ENCODE measurements around the gene IFIT3. TPM values are rescaled to one million over a fixed set of nuclear protein-coding genes. Genes with fewer than 3 reads are reported as not detected.

Gene IFIT3
- total and polyA plus RNA-seq, 9 of the 15 experiments (the other 6 are each of a cell fraction or from before 2014, with no cell fraction given) = 0.23 to 2.2 (median 0.77) TPM

- WGBS (ENCODE audit: insufficient coverage, low coverage, missing lambda C conversion rate) = 0% methylated on average over 2 of the region's 2 CpGs
Observed at GRCh38 chr10:89357975-89358374, 30.2 kb downstream of the IFIT3 start.

More at GRCh38 chr10:89357975-89358374, 30.2 kb downstream of the IFIT3 start:
- Histone ChIP-seq H4K20me1 (replicated peaks; ENCODE audit: control insufficient read depth, insufficient read depth, low read length) (no peaks in the 10 kb centered on the region), H2AFZ (ENCODE audit: low read depth, low read length) (no peak overlapping the region), H3K27me3 (ENCODE audit: control insufficient read depth in 2 of 2, insufficient read depth in 2 of 2, low read length in 2 of 2) (no peaks in the 10 kb centered on the region), H3K4me2 (ENCODE audit: insufficient read depth, low read length) (no peak overlapping the region), H3K9ac (ENCODE audit: insufficient read depth in 1 of 2, low read depth in 2 of 2, low read length in 2 of 2) (no peak overlapping the region), H3K79me2 (ENCODE audit: control insufficient read depth, insufficient read depth, low read length) (no peaks in the 10 kb centered on the region), H3K9me1 (ENCODE audit: control insufficient read depth, insufficient read depth, low read length) (no peaks in the 10 kb centered on the region), H3K4me3 (no peak overlapping the region), H3K9me3 (replicated peaks; ENCODE audit: control insufficient read depth, insufficient read depth, low read depth, low read length) (no peaks in the 10 kb centered on the region; the same call in 1 of the 2 replicates), H3K27ac (ENCODE audit: extremely low read depth, low read depth, low read length) (no peak overlapping the region), H3K36me3 (ENCODE audit: control insufficient read depth, insufficient read depth, low read length) (no peaks in the 10 kb centered on the region), H3K4me1 (replicated peaks in 1 of 2; ENCODE audit: control insufficient read depth in 2 of 2, insufficient read depth in 2 of 2, low read length in 2 of 2) (peaks cover 0 to 15% of the 10 kb centered on the region in 2 experiments; a peak in 3 of 5 replicates)
- CTCF ChIA-PET (ENCODE audit: low intra/inter-chr PET ratio) = no interaction called here
- in situ Hi-C loops (cut with MboI) = no loop called here
- intact Hi-C loops (cut with micrococcal nuclease) = no loop called here
- BruUV-seq (replicated peaks) = no TSS peak
- POLR2A ChIA-PET = no interaction called here
- no peak for DNase-seq (ENCODE audit: extremely low read depth in 1 of 4, low spot score in 3 of 4)
- TF ChIP-seq COPS2 (conservative IDR thresholded peaks at IDR 0.05) = no peak
- TF ChIP-seq SMARCE1 (IDR thresholded peaks at IDR 0.05) = no peak
- no peak for TF ChIP-seq RBM15 (IDR thresholded peaks at IDR 0.05; ENCODE audit: insufficient read depth, low read length)
- no peak for TF ChIP-seq ZNF830 (CRISPR knock-in tag; IDR thresholded peaks at IDR 0.05)
- TF ChIP-seq ZBTB17 (CRISPR knock-in tag; IDR thresholded peaks at IDR 0.05) = no peak
- no peak for TF ChIP-seq SMC3 (conservative IDR thresholded peaks at IDR 0.05; ENCODE audit: insufficient read depth, low read depth, low read length)
- TF ChIP-seq, protein P1, sequence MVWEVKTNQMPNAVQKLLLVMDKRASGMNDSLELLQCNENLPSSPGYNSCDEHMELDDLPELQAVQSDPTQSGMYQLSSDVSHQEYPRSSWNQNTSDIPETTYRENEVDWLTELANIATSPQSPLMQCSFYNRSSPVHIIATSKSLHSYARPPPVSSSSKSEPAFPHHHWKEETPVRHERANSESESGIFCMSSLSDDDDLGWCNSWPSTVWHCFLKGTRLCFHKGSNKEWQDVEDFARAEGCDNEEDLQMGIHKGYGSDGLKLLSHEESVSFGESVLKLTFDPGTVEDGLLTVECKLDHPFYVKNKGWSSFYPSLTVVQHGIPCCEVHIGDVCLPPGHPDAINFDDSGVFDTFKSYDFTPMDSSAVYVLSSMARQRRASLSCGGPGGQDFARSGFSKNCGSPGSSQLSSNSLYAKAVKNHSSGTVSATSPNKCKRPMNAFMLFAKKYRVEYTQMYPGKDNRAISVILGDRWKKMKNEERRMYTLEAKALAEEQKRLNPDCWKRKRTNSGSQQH (CRISPR knock-in tag; IDR thresholded peaks at IDR 0.05) = no peak
- no peak for TF ChIP-seq MCM7 (IDR thresholded peaks at IDR 0.05)
- TF ChIP-seq KDM1A (IDR thresholded peaks at IDR 0.05) = no peak
- TF ChIP-seq ZNF217 (CRISPR knock-in tag; IDR thresholded peaks at IDR 0.05) = no peak
- TF ChIP-seq FOXP1 (CRISPR knock-in tag; IDR thresholded peaks at IDR 0.05) = no peak
- TF ChIP-seq, protein P2, sequence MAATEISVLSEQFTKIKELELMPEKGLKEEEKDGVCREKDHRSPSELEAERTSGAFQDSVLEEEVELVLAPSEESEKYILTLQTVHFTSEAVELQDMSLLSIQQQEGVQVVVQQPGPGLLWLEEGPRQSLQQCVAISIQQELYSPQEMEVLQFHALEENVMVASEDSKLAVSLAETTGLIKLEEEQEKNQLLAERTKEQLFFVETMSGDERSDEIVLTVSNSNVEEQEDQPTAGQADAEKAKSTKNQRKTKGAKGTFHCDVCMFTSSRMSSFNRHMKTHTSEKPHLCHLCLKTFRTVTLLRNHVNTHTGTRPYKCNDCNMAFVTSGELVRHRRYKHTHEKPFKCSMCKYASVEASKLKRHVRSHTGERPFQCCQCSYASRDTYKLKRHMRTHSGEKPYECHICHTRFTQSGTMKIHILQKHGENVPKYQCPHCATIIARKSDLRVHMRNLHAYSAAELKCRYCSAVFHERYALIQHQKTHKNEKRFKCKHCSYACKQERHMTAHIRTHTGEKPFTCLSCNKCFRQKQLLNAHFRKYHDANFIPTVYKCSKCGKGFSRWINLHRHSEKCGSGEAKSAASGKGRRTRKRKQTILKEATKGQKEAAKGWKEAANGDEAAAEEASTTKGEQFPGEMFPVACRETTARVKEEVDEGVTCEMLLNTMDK (IDR thresholded peaks at IDR 0.05; ENCODE audit: borderline replicate concordance, insufficient read depth, low read depth, low read length, poor library complexity, severe bottlenecking) = no peak
- TF ChIP-seq DIDO1 (tag; IDR thresholded peaks at IDR 0.05; ENCODE audit: low read depth) = no peak
- TF ChIP-seq RBM14 (IDR thresholded peaks at IDR 0.05; ENCODE audit: borderline replicate concordance, insufficient read depth, low read depth, low read length) = no peak
- no peak for TF ChIP-seq GTF3C2 (IDR thresholded peaks at IDR 0.05; ENCODE audit: borderline replicate concordance, extremely low read depth, insufficient read length)
- TF ChIP-seq CCNT2 (IDR thresholded peaks at IDR 0.05; ENCODE audit: borderline replicate concordance, extremely low read depth, insufficient read length, low read depth, low read length) = no peak
- no peak for ATAC-seq
- no peak for FAIRE-seq

All from K562 (cell line).